BE2C (cell line): ENCODE measurements around the gene CCNI2.
A peak's percentile ranks its signal among the peaks of the same experiment; 100 is the strongest.

ENCODE experiments used
- DNase-seq: peaks from one replicate; pipeline ENCODE4 v3.0.0-alpha.2; 2020
- H3K27me3 ChIP-seq: fragments of 250-450 bp; sonication (Bioruptor Pico); 2 replicates; pipeline ENCODE4 v1.5.1; 2020; ENCODE audit warnings: mild to moderate bottlenecking
- H3K36me3 ChIP-seq: fragments of 250-450 bp; sonication (Bioruptor Pico); 2 replicates; pipeline ENCODE4 v1.5.1; 2020; ENCODE audit warnings: mild to moderate bottlenecking
- H3K4me1 ChIP-seq: fragments of 250-450 bp; sonication (Bioruptor Pico); 2 replicates; pipeline ENCODE4 v1.5.1; 2020
- H3K4me3 ChIP-seq: 2 replicates; pipeline ENCODE4 v1.5.1; 2011; ENCODE audit warnings: low read depth, low read length
- H3K9me3 ChIP-seq: fragments of 250-450 bp; sonication (Bioruptor Pico); 2 replicates; pipeline ENCODE4 v1.5.1; 2020
- CTCF ChIP-seq: IDR thresholded peaks from 2 replicates; pipeline ENCODE4 v1.5.1; 2012; ENCODE audit warnings: mild to moderate bottlenecking, low read depth, low read length

The CCNI2 gene

GRCh38 chr5:132725745-132726144, 21.5 kb upstream of the CCNI2 start:
- DNase-seq, result no peak
- no peaks in the 10 kb centered on the region for H3K36me3 ChIP-seq
- no peaks in the 10 kb centered on the region for H3K27me3 ChIP-seq
- no peak overlapping the region for H3K4me3 ChIP-seq
- no peak for TF ChIP-seq CTCF
- no peaks in the 10 kb centered on the region for H3K4me1 ChIP-seq
- H3K9me3 ChIP-seq, result no peaks in the 10 kb centered on the region

- DNase-seq, result no peak
- no peaks in the 10 kb centered on the region for H3K36me3 ChIP-seq
- TF ChIP-seq CTCF, result no peak
- no peaks in the 10 kb centered on the region for H3K9me3 ChIP-seq
- no peak overlapping the region for H3K4me3 ChIP-seq
- H3K4me1 ChIP-seq, result no peaks in the 10 kb centered on the region
- H3K27me3 ChIP-seq, result no peaks in the 10 kb centered on the region
These were observed 17.3 kb upstream of the CCNI2 start for GRCh38 chr5:132729896-132730295.

- Histone ChIP-seq H3K4me3 (no peak overlapping the region), H3K9me3 (no peaks in the 10 kb centered on the region), H3K27me3 (no peaks in the 10 kb centered on the region), H3K4me1 (peaks cover 4% of the 10 kb centered on the region), H3K36me3 (no peaks in the 10 kb centered on the region)
- no peak for TF ChIP-seq CTCF
- DNase-seq, result no peak
These were observed 13.6 kb upstream of the CCNI2 start for GRCh38 chr5:132733499-132734148.

- no peak for TF ChIP-seq CTCF
- H3K4me3 ChIP-seq, result no peak overlapping the region
- no peak for DNase-seq
These were observed 12.5 kb upstream of the CCNI2 start for GRCh38 chr5:132734687-132735086.

GRCh38 chr5:132736853-132737833, 10.1 kb upstream of the CCNI2 start, which contains the start of gene KIF3A:
KIF3A (minus strand) TSS chr5:132737546; CDS start chr5:132737419, 127 bp downstream.
- peaks cover 4% of the 10 kb centered on the region for H3K4me1 ChIP-seq
- H3K9me3 ChIP-seq, result no peaks in the 10 kb centered on the region
- no peaks in the 10 kb centered on the region for H3K27me3 ChIP-seq
- no peaks in the 10 kb centered on the region for H3K36me3 ChIP-seq
- H3K4me3 ChIP-seq, result peak within 1 kb of the TSS; percentile 87
- DNase-seq, result peak; percentile 98
- 0 out of 2 replicates have a peak, but pooled peaks have one; percentile 0 for TF ChIP-seq CTCF

More at GRCh38 chr5:132734687-132735086, 12.5 kb upstream of the CCNI2 start:
- Histone ChIP-seq H3K9me3 (no peaks in the 10 kb centered on the region), H3K4me1 (peaks cover 4% of the 10 kb centered on the region), H3K36me3 (no peaks in the 10 kb centered on the region), H3K27me3 (no peaks in the 10 kb centered on the region)
